Type B pancreatic cell (in vitro differentiated cells): ENCODE data around the gene CRTC2. TPM values are rescaled to one million over a fixed set of nuclear protein-coding genes. Genes with fewer than 3 reads are reported as not detected.
A peak's percentile ranks its signal among the peaks of the same experiment; 100 is the strongest.
"Not testable (repeated sequence)": the region's sequence is repeated elsewhere in the genome, so short reads cannot be mapped to it uniquely, and the experiment has no call there.

Experiments used
- DNase-seq: peaks from one replicate; pipeline ENCODE4 v3.0.0; 2021; ENCODE audit warnings: mixed read lengths; ENCODE audit not compliant: unreplicated experiment; ENCODE audit errors: extremely low spot score
- H3K27ac Mint-ChIP-seq: 2 replicates; pipeline ENCODE4 v1.8.0; 2021; ENCODE audit warnings: mild to moderate bottlenecking, mixed read lengths
- H3K27me3 Mint-ChIP-seq: 2 replicates; pipeline ENCODE4 v1.8.0; 2021; ENCODE audit warnings: mixed read lengths
- H3K36me3 Mint-ChIP-seq: 2 replicates; pipeline ENCODE4 v1.8.0; 2021; ENCODE audit warnings: mixed read lengths
- H3K4me1 Mint-ChIP-seq: one replicate; pipeline ENCODE4 v1.8.0; 2021; ENCODE audit warnings: mixed read lengths; ENCODE audit not compliant: unreplicated experiment
- H3K4me3 Mint-ChIP-seq: 2 replicates; pipeline ENCODE4 v1.8.0; 2021; ENCODE audit warnings: mild to moderate bottlenecking, mixed read lengths
- H3K9me3 Mint-ChIP-seq: 2 replicates; pipeline ENCODE4 v1.8.0; 2021; ENCODE audit warnings: mixed read lengths
- total RNA-seq: library from RNA; stranded (reverse); gene quantifications from 2 replicates; pipeline ENCODE4 v1.2.1, GENCODE V29; 2021; ENCODE audit warnings: low replicate concordance
- TF ChIP-seq, protein P1 (sequence below): fragments of 200-600 bp; sonication (generic); conservative IDR thresholded peaks from 2 replicates; pipeline ENCODE4 v1.5.0; 2021; ENCODE audit warnings: antibody characterized with exemption, mild to moderate bottlenecking

The CRTC2 gene
- total RNA-seq, 1 donor from 2014 or later = 36.0 TPM

DNA sequence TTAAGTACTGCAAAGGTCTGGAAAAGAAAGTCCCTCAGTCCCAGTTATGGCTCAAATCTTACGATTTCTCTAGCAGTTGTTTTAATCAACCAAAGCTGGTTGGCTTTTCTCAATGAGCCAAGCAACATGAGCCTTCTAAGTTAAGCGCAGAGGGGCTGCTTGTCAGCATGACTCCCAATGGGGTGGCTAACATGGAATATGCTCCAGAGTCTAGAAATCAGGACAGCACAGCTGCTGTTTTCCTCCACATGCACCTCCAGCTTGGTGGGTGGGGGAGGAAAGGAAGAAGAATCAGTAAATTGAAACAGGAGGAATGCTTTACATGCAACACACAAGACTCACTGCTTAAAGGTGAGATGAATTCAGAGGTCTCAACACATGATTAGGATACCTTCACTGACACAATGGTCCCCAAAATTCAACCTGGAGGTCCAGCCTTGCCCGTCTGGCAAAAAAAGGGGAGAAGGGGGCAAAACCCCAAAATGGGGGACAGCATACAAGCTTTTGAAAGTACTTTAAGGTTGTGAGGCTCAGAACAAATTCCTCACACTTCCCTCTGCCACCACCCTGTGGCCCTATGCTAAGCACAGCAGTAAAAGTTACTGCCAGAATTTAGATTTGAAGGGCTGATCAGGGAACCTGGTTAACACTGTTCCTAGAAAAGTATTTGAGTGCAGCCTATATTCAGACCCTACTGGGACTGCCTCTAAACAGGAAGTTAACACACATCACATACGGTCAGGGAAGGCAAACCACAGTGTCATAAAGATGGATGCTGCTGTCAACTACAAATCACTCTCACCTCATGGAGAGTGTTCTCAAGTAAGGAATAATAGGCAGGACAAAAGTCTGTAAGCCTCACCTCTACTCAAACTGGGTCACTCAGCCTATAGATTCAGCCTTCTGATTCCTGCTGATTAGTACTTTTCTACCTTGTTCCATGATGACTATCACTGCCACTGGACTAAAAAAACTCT, 38.2 kb downstream of the CRTC2 start:
- TF ChIP-seq, protein P1, sequence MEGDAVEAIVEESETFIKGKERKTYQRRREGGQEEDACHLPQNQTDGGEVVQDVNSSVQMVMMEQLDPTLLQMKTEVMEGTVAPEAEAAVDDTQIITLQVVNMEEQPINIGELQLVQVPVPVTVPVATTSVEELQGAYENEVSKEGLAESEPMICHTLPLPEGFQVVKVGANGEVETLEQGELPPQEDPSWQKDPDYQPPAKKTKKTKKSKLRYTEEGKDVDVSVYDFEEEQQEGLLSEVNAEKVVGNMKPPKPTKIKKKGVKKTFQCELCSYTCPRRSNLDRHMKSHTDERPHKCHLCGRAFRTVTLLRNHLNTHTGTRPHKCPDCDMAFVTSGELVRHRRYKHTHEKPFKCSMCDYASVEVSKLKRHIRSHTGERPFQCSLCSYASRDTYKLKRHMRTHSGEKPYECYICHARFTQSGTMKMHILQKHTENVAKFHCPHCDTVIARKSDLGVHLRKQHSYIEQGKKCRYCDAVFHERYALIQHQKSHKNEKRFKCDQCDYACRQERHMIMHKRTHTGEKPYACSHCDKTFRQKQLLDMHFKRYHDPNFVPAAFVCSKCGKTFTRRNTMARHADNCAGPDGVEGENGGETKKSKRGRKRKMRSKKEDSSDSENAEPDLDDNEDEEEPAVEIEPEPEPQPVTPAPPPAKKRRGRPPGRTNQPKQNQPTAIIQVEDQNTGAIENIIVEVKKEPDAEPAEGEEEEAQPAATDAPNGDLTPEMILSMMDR = peak; percentile 29

DNA sequence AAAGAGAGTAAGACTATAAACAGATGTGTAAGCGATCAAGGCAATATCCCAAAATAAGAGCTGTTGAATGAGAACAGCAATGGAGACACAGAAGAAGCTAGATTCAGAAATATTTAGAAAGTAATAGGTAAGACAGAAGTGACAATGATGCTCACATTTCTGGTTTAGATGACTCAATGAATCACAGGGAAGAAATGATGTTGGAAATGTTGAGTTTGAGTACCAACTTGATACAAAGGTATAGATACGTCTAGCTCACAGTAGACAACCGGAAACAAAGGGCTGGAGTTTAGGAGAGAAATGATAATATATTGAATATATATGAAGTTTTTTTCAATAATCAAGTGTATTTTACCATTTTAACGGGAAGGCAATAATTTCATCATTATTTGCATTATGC, 42.1 kb downstream of the CRTC2 start:
- TF ChIP-seq, protein P1 = no peak
- H3K27ac Mint-ChIP-seq = no peak overlapping the region
- H3K4me1 Mint-ChIP-seq = peaks cover 38% of the 10 kb centered on the region
- peaks cover 4% of the 10 kb centered on the region for H3K36me3 Mint-ChIP-seq
- H3K4me3 Mint-ChIP-seq = no peak overlapping the region
- H3K27me3 Mint-ChIP-seq = no peaks in the 10 kb centered on the region
- no peak for DNase-seq
- H3K9me3 Mint-ChIP-seq = no peaks in the 10 kb centered on the region

More for the DNA sequence above, 38.2 kb downstream of the CRTC2 start:
- H3K27me3 Mint-ChIP-seq = peaks cover 3% of the 10 kb centered on the region
- no peak for DNase-seq
- peaks cover 4% of the 10 kb centered on the region for H3K36me3 Mint-ChIP-seq
- H3K4me1 Mint-ChIP-seq = peaks cover 41% of the 10 kb centered on the region
- H3K27ac Mint-ChIP-seq = peak overlapping the region; percentile 55
- no peaks in the 10 kb centered on the region for H3K9me3 Mint-ChIP-seq
- H3K4me3 Mint-ChIP-seq = peak overlapping the region; percentile 96

- no peak overlapping the region for H3K4me3 Mint-ChIP-seq
- DNase-seq = no peak
- peaks cover 4% of the 10 kb centered on the region for H3K4me1 Mint-ChIP-seq
- peaks cover 5% of the 10 kb centered on the region for H3K36me3 Mint-ChIP-seq
- TF ChIP-seq, protein P1 = no peak
- H3K9me3 Mint-ChIP-seq = no peaks in the 10 kb centered on the region
- H3K27me3 Mint-ChIP-seq = no peaks in the 10 kb centered on the region
- H3K27ac Mint-ChIP-seq = no peak overlapping the region
These were observed 46.1 kb downstream of the CRTC2 start for GRCh38 chr1:153912349-153912748.

DNA sequence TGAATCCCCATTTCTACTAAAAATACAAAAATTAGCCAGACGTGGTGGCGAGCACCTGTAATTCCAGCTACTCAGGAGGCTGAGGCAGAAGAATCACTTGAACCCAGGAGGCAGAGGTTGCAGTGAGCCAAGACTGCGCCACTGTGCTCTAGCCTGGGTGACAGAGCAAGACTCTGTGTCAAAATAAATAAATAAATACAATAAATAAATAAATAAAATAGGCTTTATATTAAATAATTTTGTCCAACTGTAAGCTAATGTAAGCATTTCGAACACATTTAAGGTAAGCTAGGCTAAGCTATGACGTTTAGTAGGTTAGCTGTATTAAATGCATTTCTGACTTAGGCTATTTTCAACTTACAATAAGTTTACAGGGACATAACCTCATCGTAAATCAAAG, 47.9 kb downstream of the CRTC2 start:
- H3K4me1 Mint-ChIP-seq, DNase-seq: not testable (repeated sequence)

DNA sequence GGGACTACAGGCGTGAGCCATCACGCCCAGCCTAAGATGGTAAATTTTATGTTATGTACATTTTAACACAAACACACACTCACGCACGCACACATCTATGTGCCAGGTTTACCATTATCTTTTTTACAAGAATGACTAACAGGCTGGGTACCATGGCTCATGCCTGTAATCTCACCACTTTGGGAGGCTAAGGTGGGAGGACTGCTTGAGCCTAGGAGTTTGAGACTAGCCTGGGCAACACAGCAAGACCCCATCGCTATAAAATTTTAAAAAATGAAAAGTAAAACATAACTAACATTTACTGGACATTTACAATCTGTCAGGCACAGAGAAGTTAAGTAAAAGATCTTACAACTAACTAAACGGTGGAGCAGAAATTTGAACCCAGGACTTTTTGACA, 50.3 kb downstream of the CRTC2 start:
- no peak overlapping the region for H3K4me3 Mint-ChIP-seq
- no peaks in the 10 kb centered on the region for H3K4me1 Mint-ChIP-seq
- TF ChIP-seq, protein P1 = no peak
- no peaks in the 10 kb centered on the region for H3K27me3 Mint-ChIP-seq
- H3K27ac Mint-ChIP-seq = no peak overlapping the region
- DNase-seq = no peak
- H3K36me3 Mint-ChIP-seq = peaks cover 7% of the 10 kb centered on the region
- H3K9me3 Mint-ChIP-seq = no peaks in the 10 kb centered on the region

More for the DNA sequence above, 47.9 kb downstream of the CRTC2 start:
- not testable (repeated sequence) for H3K4me3 Mint-ChIP-seq, H3K36me3 Mint-ChIP-seq, H3K27me3 Mint-ChIP-seq, H3K9me3 Mint-ChIP-seq, H3K27ac Mint-ChIP-seq

- no peaks in the 10 kb centered on the region for H3K9me3 Mint-ChIP-seq
- no peaks in the 10 kb centered on the region for H3K27me3 Mint-ChIP-seq
- H3K4me3 Mint-ChIP-seq = no peak overlapping the region
- H3K27ac Mint-ChIP-seq = no peak overlapping the region
- no peaks in the 10 kb centered on the region for H3K4me1 Mint-ChIP-seq
- peaks cover 7% of the 10 kb centered on the region for H3K36me3 Mint-ChIP-seq
- DNase-seq = no peak
- TF ChIP-seq, protein P1 = no peak
These were observed 51.3 kb downstream of the CRTC2 start for GRCh38 chr1:153907134-153907533.
